Smooth muscle cell (in vitro differentiated cells): ENCODE data around the gene NEAT1. TPM values are rescaled to one million over a fixed set of nuclear protein-coding genes. Genes with fewer than 3 reads are reported as not detected.
"Not testable (repeated sequence)": the region's sequence is repeated elsewhere in the genome, so short reads cannot be mapped to it uniquely, and the experiment has no call there.

Experiments
- DNase-seq: peaks from one replicate; lab custom pipeline; 2025; ENCODE audit not compliant: unreplicated experiment; lab: John Stamatoyannopoulos, UW
- H2AFZ ChIP-seq: fragments of 200-600 bp; sonication (generic); 2 replicates; pipeline ENCODE4 v1.6.0; 2016; ENCODE audit warnings: antibody characterized with exemption, low read depth, mild to moderate bottlenecking
- H3F3A ChIP-seq: fragments of 200-600 bp; sonication (generic); 2 replicates; pipeline ENCODE4 v1.6.0; 2017; ENCODE audit warnings: antibody characterized with exemption, low read depth
- H3K27ac ChIP-seq: fragments of 200-600 bp; sonication (generic); 2 replicates; pipeline ENCODE4 v1.5.1; 2016; ENCODE audit warnings: low read depth, mild to moderate bottlenecking
- H3K27me3 ChIP-seq: fragments of 200-600 bp; sonication (generic); 2 replicates; pipeline ENCODE4 v1.6.1; 2016; ENCODE audit warnings: low read depth, mild to moderate bottlenecking
- H3K36me3 ChIP-seq: fragments of 200-600 bp; sonication (generic); 2 replicates; pipeline ENCODE4 v1.5.1; 2016; ENCODE audit warnings: low read depth
- H3K4me1 ChIP-seq: fragments of 200-600 bp; sonication (generic); 2 replicates; pipeline ENCODE4 v1.5.1; 2016; ENCODE audit warnings: low read depth
- H3K4me2 ChIP-seq: fragments of 200-600 bp; sonication (generic); 2 replicates; pipeline ENCODE4 v1.6.0; 2016; ENCODE audit warnings: mild to moderate bottlenecking
- H3K4me3 ChIP-seq: fragments of 200-600 bp; sonication (generic); 2 replicates; pipeline ENCODE4 v1.5.1; 2016; ENCODE audit warnings: mild to moderate bottlenecking
- H3K79me2 ChIP-seq: fragments of 200-600 bp; sonication (generic); 2 replicates; pipeline ENCODE4 v1.6.0; 2016; ENCODE audit warnings: low read depth, mild to moderate bottlenecking
- H3K9ac ChIP-seq: fragments of 200-600 bp; sonication (generic); 2 replicates; pipeline ENCODE4 v1.6.0; 2016; ENCODE audit warnings: low read depth
- H3K9me3 ChIP-seq: fragments of 200-600 bp; sonication (generic); replicated peaks from 2 replicates; pipeline ENCODE4 v1.5.1; 2016; ENCODE audit warnings: low read depth
- H4K20me1 ChIP-seq: fragments of 200-600 bp; sonication (generic); 2 replicates; pipeline ENCODE4 v1.6.0; 2016; ENCODE audit warnings: low read depth
- WGBS: methylation state at CpG from one replicate; pipeline ENCODE4 v1.1.7; 2016; ENCODE audit warnings: low lambda C conversion rate; 5-methylcytosine and 5-hydroxymethylcytosine counted together
- polyA plus RNA-seq: library from polyadenylated mRNA; unstranded; fragments of >200 nt; fragmentation: Nextera tagmentation; extraction: Ambion mirVana; gene quantifications from 2 replicates; pipeline ENCODE4 v1.2.1, GENCODE V29; 2016
- total RNA-seq: library from RNA; depleted of rRNA; stranded (reverse); fragments of >200 nt; gene quantifications from 2 replicates; pipeline ENCODE4 v1.2.3, GENCODE V29; 2014
- TF ChIP-seq, protein P1 (sequence below): fragments of 200-600 bp; sonication (generic); IDR thresholded peaks from 2 replicates; pipeline ENCODE4 v1.5.1; 2017; ENCODE audit warnings: borderline replicate concordance, mild to moderate bottlenecking, antibody characterized with exemption; ENCODE audit not compliant: insufficient read depth, poor library complexity, severe bottlenecking

NEAT1 gene
- total and polyA plus RNA-seq, 2 experiments from 2014 or later = 14.9 to 155 TPM

DNA sequence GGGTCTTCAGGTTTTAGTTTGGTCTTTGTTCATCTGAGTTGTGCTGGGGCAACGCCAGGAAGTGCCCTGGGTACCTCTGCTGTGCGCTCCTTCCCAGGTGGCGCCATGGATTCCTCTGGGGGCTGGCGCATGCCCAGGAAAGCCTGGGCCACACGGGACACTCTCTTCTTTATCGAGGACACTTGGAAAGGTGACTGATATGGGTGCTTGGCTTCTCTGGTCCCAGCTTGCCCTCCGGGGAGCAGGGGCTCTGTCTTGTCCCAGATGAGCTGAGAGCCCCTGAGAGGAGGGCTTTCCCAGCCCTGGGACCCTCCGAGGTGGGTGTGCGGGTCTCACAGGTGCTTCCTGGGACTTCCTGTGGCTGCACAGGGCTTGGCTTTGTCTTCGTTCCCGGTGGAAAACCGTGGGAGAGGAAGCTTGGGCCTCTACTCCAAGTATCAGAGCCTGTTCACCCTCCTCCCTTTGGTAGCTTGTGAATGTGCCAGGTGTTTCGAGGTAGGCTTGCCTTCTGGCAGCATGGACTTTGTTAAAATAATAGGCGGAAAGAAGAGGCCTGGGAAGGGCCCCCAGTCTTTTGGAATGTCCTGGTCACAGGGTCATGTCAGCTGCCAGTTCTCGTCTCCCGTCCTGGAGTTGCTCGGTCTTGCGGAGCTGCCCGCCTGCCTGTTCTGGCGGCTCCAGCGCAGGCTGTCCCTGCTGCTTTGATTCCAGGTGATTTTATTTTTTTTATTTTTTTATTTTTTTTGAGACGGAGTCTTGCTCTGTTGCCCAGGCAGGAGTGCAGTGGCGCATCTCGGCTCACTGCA is 10.1 kb upstream of the NEAT1 start:
- H3K36me3 ChIP-seq = no peaks in the 10 kb centered on the region
- TF ChIP-seq, protein P1, sequence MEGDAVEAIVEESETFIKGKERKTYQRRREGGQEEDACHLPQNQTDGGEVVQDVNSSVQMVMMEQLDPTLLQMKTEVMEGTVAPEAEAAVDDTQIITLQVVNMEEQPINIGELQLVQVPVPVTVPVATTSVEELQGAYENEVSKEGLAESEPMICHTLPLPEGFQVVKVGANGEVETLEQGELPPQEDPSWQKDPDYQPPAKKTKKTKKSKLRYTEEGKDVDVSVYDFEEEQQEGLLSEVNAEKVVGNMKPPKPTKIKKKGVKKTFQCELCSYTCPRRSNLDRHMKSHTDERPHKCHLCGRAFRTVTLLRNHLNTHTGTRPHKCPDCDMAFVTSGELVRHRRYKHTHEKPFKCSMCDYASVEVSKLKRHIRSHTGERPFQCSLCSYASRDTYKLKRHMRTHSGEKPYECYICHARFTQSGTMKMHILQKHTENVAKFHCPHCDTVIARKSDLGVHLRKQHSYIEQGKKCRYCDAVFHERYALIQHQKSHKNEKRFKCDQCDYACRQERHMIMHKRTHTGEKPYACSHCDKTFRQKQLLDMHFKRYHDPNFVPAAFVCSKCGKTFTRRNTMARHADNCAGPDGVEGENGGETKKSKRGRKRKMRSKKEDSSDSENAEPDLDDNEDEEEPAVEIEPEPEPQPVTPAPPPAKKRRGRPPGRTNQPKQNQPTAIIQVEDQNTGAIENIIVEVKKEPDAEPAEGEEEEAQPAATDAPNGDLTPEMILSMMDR = no peak

DNA sequence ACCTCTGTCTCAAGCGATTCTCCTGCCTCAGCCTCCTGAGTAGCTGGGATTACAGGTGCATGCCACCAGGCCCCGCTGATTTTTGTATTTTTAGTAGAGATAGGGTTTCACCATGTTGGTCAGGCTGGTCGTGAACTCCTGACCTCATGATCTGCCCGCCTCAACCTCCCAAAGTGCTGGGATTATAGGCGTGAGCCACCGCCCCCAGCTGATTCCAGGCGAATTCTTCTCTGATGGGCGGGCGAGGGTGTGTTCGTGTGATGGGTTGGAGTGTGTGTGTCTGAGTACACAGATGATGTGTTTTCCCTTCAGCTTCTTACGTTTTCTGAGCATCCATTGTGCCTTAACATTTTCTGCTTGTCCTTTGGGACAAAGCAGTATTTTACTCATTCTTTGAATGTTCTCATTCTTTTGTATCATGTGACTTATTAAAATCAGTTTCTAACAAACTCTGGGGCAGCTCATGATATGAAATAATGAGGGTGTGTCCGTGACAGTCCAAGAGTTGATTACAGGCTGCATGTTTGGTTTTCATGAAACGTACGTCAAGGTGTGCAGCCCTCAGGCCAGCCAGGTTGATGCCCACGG is 9.4 kb upstream of the NEAT1 start:
- H2AFZ ChIP-seq, H3K27ac ChIP-seq, H3K4me2 ChIP-seq, H3K9ac ChIP-seq, H3K27me3 ChIP-seq, H4K20me1 ChIP-seq, DNase-seq, H3K36me3 ChIP-seq, H3K9me3 ChIP-seq, H3K4me3 ChIP-seq: not testable (repeated sequence)
- WGBS = 90% methylated on average over 15 of the region's 15 CpGs
- peaks cover 20% of the 10 kb centered on the region for H3K79me2 ChIP-seq
- peaks cover 16% of the 10 kb centered on the region for H3K4me1 ChIP-seq
- H3F3A ChIP-seq = peaks cover 20% of the 10 kb centered on the region

More for the DNA sequence above, 10.1 kb upstream of the NEAT1 start:
- Histone ChIP-seq H3K27me3 (no peaks in the 10 kb centered on the region), H4K20me1 (no peaks in the 10 kb centered on the region), H3K9me3 (no peaks in the 10 kb centered on the region), H3K9ac (no peak overlapping the region), H3K4me1 (peaks cover 9% of the 10 kb centered on the region), H3K79me2 (peaks cover 19% of the 10 kb centered on the region), H3K27ac (no peak overlapping the region), H2AFZ (no peak overlapping the region), H3K4me3 (no peak overlapping the region), H3K4me2 (no peak overlapping the region), H3F3A (peaks cover 15% of the 10 kb centered on the region)
- no peak for DNase-seq
- 96% methylated on average over 24 of the region's 24 CpGs for WGBS

DNA sequence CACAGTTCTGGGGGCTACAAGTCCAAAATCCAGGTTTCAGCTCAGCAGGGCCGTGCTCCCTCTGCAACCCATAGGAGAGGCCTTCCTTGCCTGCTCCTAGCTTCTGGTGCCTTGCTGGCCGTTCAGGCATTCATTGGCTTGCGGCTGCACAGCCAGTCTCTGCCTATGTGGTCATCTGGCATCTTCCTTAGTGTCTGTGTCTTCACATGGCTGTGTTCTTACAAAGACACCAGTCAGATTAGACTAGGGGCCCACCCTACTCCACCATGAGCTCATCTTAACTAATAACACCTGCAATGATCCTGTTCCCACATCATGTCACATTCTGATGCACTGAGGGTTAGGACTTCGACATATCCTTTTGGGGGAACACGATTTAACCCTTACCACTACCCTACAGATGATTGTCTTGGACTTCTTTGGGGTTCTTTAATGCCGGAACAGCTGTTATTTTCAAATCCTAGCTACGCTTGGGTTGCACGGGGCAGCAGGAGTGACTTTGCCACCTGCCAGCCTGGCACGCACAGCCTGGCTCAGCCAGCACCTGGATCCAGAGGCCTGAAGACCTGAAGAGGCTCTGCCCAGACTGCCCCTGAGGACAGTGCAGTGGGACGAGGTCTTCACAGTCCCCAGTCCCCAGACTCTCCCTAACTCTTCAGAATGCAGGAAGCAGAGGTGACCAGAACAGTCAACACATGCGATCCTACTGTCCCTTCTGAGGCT is 7.7 kb upstream of the NEAT1 start:
- DNase-seq = no peak
- no peaks in the 10 kb centered on the region for H3K27me3 ChIP-seq
- H3K79me2 ChIP-seq = peaks cover 20% of the 10 kb centered on the region
- no peak overlapping the region for H3K4me2 ChIP-seq
- no peak overlapping the region for H3K4me3 ChIP-seq
- TF ChIP-seq, protein P1 = no peak
- H3K9ac ChIP-seq = no peak overlapping the region
- H3F3A ChIP-seq = peaks cover 26% of the 10 kb centered on the region
- H4K20me1 ChIP-seq = no peaks in the 10 kb centered on the region
- no peaks in the 10 kb centered on the region for H3K9me3 ChIP-seq
- H3K27ac ChIP-seq = no peak overlapping the region
- WGBS = 82% methylated on average over 11 of the region's 11 CpGs
- H2AFZ ChIP-seq = no peak overlapping the region
- no peaks in the 10 kb centered on the region for H3K36me3 ChIP-seq
- peaks cover 32% of the 10 kb centered on the region for H3K4me1 ChIP-seq
